ENCODE data around the gene SPATA32.

Gene SPATA32

GRCh38 chr17:45230410-45230786, 31.5 kb downstream of the SPATA32 start:
- FAIRE-seq (no peak), DNase-seq (ENCODE audit: low spot score) (no peak)

- DNase-seq (ENCODE audit: low spot score) = no peak
- FAIRE-seq = no peak
Observed at GRCh38 chr17:45229681-45230409, 32.0 kb downstream of the SPATA32 start.

GRCh38 chr17:45228763-45229539, 32.9 kb downstream of the SPATA32 start:
- DNase-seq (ENCODE audit: low spot score) = peak; percentile 54

GRCh38 chr17:45227926-45228762, 33.8 kb downstream of the SPATA32 start:
- no peak for FAIRE-seq
- no peak for DNase-seq (ENCODE audit: low spot score)

More at GRCh38 chr17:45228763-45229539, 32.9 kb downstream of the SPATA32 start:
- no peak for FAIRE-seq

GRCh38 chr17:45227101-45227925, 34.6 kb downstream of the SPATA32 start:
- DNase-seq (ENCODE audit: low spot score) (no peak), FAIRE-seq (no peak)

- no peak for FAIRE-seq
Observed at GRCh38 chr17:45226576-45226975, 35.3 kb downstream of the SPATA32 start.

GRCh38 chr17:45225964-45226530, 35.8 kb downstream of the SPATA32 start:
- FAIRE-seq (no peak), DNase-seq (ENCODE audit: low spot score) (peak; percentile 62)

More at GRCh38 chr17:45226576-45226975, 35.3 kb downstream of the SPATA32 start:
- DNase-seq (ENCODE audit: low spot score) = no peak

GRCh38 chr17:45225051-45225700, 36.7 kb downstream of the SPATA32 start:
- FAIRE-seq = peak; percentile 22

GRCh38 chr17:45224671-45225050, 37.2 kb downstream of the SPATA32 start:
- FAIRE-seq (no peak), DNase-seq (ENCODE audit: low spot score) (no peak)

More at GRCh38 chr17:45225051-45225700, 36.7 kb downstream of the SPATA32 start:
- DNase-seq (ENCODE audit: low spot score) = peak; percentile 77

- no peak for DNase-seq (ENCODE audit: low spot score)
- no peak for FAIRE-seq
Observed at GRCh38 chr17:45223539-45224528, 38.1 kb downstream of the SPATA32 start.

- no peak for DNase-seq (ENCODE audit: low spot score)
- no peak for FAIRE-seq
Observed at GRCh38 chr17:45222996-45223538, 38.8 kb downstream of the SPATA32 start.

- DNase-seq (ENCODE audit: low spot score) = no peak
- FAIRE-seq = no peak
Observed at GRCh38 chr17:45222289-45222995, 39.5 kb downstream of the SPATA32 start.

- FAIRE-seq (no peak), DNase-seq (ENCODE audit: low spot score) (no peak)
Observed at GRCh38 chr17:45222014-45222288, 39.9 kb downstream of the SPATA32 start.

GRCh38 chr17:45221081-45222013, 40.5 kb downstream of the SPATA32 start, which contains the start of gene FMNL1:
TSS of gene FMNL1 (plus strand) at chr17:45221885. CDS start at chr17:45222125, 240 bp downstream.
- no peak for FAIRE-seq
- no peak for DNase-seq (ENCODE audit: low spot score)

GRCh38 chr17:45220079-45220478, 41.8 kb downstream of the SPATA32 start:
- FAIRE-seq = no peak

GRCh38 chr17:45218895-45219661, 42.8 kb downstream of the SPATA32 start:
- FAIRE-seq = peak; percentile 71
- DNase-seq (ENCODE audit: low spot score) = peak; percentile 62

More at GRCh38 chr17:45220079-45220478, 41.8 kb downstream of the SPATA32 start:
- DNase-seq (ENCODE audit: low spot score) = no peak
